GM19452 (cell line): ENCODE data around the gene PSMB2.
"Not testable (repeated sequence)": the region's sequence is repeated elsewhere in the genome, so short reads cannot be mapped to it uniquely, and the experiment has no call there.

Experiments
- ATAC-seq: cut with Tn5 transposase; IDR thresholded peaks from one replicate; pipeline ENCODE4 v1.9.1; 2021; ENCODE audit not compliant: unreplicated experiment

Gene PSMB2

DNA sequence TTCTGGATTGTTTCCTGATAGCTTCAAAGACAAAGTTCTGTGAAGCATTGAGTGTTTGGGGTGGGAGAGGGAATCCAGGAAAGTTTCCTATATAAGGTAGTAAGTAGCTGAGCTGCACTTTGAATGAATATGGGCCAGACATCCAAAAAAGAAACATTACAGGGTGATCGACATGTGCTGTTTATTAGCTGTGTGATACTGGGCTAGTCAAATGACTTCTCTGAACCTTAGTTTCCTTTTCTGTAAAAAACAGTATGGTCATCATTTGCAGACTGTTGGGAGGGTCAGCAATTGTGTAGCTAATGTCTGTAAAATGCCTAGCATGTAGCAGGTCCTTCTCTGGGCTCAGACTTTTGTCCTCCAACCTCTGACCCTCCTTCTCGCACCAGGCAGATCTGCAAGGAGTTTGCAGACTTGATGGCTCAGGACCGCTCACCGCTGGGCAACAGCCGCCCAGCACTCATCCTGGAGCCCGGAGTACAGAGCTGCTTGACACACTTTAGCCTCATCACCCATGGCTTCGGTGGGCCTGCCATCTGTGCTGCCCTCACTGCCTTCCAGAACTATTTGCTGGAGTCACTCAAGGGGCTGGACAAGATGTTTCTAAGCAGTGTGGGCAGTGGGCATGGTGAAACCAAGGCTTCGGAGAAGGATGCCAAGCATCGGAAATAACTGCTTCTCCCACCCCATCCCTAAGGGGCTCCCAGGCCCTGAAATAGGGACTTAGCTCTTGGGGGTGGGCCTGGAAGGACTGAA is 47.1 kb downstream of the PSMB2 start:
- no peak for ATAC-seq

DNA sequence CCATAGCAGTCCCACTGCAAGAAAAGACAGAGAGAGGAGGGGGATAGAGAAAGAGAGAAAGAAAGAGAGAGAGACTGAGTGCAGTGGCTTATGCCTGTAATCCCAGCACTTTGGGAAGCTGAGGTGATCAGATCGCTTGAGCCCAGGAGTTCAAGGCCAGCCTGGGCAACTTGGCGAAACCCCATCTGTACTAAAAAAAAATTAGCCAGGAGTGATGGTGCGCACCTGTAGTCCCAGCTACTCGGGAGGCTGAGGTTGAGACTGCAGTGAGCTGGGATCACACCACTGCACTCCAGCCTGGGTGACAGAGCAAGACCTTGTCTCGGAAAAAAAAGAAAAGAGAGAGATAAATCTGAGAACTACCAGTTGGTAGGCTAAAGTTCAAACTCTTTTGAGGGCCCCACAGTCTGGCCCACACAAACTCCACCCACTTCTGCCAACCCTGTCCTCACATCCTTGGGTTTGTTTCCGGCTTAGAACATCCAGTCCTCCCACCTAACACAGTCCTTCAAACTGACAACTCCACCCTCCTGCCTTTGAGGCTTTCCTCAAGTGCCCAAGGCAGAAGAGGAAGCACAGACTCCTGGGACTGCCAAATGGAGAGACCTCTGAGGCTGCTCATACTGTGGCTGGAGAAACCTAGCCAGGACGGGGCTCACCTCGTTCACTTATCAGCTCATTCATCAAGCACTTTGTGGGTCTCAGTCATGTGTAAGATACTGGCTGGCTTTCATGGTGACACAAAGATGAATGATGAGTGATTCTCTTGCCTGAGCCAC is 48.1 kb downstream of the PSMB2 start:
- no peak for ATAC-seq

DNA sequence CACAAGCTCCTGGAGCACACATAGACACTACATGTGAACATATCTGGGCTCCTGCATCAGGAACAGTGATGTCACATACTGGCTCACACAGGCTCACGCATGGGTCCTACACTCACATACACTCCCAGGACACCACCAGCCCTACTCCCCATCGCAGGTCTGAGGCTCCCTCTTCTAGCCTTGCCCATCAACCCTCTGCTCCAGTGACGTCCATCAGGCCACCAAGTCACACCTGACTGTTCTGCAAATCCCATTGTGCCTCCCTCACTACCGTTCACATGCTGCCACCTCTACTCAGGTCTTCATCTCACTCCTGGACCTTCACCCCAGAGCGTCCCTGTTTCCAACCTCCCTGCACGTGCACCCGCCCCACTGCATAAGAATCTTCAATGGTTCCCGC is 50.1 kb downstream of the PSMB2 start:
- no peak for ATAC-seq

DNA sequence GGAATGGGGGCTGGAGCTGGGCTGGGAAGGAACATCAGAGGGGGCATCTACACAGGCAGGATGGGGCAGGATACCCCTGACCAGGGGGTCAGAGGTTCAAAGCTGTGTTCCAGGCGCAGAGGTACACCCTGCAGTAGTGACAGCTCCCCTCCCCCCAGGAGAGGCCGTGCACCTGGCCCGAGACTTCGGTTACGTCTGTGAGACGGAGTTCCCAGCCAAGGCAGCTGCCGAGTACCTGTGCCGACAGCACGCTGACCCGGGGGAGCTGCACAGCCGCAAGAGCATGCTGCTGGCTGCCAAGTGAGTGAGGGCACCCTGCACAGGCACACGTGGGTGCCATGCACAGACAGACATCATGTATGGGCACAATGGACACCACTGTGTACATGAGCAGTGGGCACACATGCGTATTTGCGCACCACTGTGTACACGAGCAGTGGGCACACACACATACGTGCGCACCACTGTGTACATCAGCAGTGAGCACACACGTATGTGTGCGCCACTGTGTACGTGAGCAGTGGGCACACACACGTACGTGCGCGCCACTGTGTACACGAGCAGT is 50.8 kb downstream of the PSMB2 start:
- ATAC-seq = no peak

DNA sequence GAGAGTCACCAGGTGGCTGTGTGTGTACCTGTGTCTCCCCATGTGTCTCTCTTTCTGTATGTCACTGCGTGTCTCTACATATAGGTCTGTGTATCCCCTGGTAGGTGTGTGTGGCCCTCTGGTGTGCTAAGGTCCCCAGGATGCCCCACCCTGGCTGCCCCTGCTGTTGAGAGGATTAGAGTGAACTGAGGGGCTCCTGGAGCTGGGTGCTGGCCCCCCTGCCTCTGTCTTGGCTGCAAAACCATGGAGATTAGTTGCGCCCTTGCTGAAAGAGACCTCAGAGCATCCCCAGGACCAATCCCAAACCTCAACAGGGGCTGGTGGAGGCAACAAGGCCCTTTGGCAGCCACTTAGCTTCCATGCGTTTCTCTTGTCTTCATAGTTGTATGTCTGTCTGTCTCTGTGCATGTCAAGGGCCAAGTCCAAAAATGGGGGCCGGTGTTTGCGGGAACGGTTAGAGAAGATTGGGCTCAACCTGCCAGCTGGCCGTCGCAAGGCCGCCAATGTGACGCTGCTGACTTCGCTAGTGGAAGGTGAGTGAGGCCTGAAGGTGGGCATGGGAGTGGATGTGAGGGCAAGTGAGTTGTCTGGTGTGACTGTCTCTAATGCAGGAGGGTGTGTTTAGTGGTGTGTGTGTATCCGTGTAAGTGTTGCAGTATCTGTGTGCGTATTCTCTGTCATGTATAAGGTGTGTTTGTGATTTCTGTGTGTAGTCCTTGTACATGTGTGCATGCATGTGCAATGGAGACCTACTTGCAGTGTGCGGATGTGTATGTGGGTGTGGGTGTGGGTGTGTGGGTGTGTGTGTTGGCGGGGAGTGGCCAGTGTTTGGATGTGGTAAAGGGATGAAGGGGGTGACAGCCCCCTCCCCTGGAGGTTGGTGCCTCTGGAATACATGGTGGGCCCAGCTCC is 51.6 kb downstream of the PSMB2 start:
- no peak for ATAC-seq

DNA sequence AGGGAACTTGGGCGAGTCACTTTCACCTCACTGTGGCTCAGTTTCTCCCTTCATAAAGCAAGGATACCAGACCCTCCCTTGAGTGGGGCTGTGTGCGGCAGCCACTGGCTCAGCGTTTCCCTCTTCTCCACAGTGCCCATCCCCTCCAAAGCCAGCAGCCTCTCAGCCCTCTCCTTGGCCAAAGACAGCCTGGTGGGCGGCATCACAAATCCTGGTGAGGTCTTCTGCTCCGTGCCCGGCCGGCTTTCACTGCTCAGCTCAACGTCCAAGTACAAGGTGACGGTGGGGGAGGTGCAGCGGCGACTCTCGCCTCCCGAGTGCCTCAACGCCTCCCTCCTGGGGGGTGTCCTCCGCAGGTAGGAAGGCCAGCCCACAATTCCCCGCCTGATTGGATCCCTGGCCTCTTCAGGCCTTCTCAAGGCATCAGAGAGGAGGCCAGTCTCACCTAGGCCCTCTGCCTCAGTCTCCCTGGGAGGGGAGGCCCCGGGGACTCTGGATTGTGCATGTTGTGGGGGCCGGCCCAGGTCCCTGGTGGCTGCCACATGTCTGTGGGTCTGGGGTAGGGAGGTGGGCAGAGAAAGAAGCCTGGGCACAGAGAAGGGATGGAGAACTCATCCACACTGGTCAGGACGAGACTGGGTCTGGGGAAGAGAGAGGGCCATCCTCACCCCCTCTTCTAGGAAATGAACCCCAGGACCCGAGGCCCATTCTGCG is 53.0 kb downstream of the PSMB2 start:
- ATAC-seq = no peak

GRCh38 chr1:35587736-35588135 is 53.6 kb downstream of the PSMB2 start:
- ATAC-seq = no peak

- ATAC-seq = no peak
Measured at GRCh38 chr1:35586808-35587207, 54.5 kb downstream of the PSMB2 start.

DNA sequence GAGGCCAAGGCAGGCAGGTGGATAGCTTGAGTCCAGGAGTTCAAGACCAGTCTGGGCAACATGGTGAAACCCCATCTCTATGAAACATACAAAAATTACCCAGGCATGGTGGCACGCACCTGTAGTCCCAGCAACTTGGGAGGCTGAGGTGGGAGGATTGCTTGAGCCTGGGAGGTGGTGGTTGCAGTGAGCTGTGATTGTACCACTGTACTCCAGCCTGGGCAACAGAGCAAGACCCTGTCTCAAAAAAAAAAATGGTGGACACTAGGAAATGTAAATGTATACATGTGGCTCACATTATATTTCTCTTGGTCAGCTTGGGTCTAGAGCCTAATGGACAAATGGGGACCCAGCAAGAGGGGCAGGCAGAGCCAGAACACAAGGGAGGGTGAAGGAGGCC is 55.5 kb downstream of the PSMB2 start:
- ATAC-seq = not testable (repeated sequence)

- ATAC-seq = no peak
Measured at GRCh38 chr1:35585281-35585680, 56.0 kb downstream of the PSMB2 start.

DNA sequence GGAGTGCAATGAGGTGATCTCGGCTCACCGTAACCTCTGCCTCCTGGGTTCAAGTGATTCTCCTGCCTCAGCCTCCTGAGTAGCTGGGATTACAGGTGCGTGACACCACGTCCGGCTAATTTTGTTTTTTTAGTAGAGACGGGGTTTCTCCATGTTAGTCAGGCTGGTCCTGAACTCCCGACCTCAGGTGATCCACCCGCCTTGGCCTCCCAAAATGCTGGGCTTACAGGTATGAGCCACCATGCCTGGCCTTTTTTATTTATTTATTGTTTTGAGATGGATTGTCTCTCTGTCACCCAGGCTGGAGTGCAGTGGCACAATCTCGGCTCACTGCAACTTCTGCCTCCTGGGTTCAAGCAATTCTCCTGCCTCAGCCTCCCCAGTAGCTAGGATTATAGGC is 59.7 kb downstream of the PSMB2 start:
- ATAC-seq = not testable (repeated sequence)

- no peak for ATAC-seq
Measured at GRCh38 chr1:35580949-35581388, 60.4 kb downstream of the PSMB2 start.

- peak; percentile 77 for ATAC-seq
Measured at GRCh38 chr1:35577071-35577998, 64.0 kb downstream of the PSMB2 start.

- ATAC-seq = not testable (repeated sequence)
Measured at GRCh38 chr1:35576766-35577070, 64.6 kb downstream of the PSMB2 start.

- ATAC-seq = no peak
Measured at GRCh38 chr1:35576061-35576765, 65.1 kb downstream of the PSMB2 start.

GRCh38 chr1:35575416-35575958 is 65.8 kb downstream of the PSMB2 start:
- ATAC-seq = no peak

- ATAC-seq = no peak
Measured at GRCh38 chr1:35574655-35575415, 66.5 kb downstream of the PSMB2 start.

- ATAC-seq = no peak
Measured at GRCh38 chr1:35574125-35574654, 67.1 kb downstream of the PSMB2 start.
